Subcutaneous adipose tissue (tissue), 4 donors: ENCODE data around the gene PGP. TPM values are rescaled to one million over a fixed set of nuclear protein-coding genes. Genes with fewer than 3 reads are reported as not detected.

Source experiments
- CTCF ChIP-seq: fragments of 450-650 bp; IDR thresholded peaks from one replicate; pipeline ENCODE4 v1.5.1; 2016; ENCODE audit warnings: low read depth, mild to moderate bottlenecking, control low read depth, antibody characterized with exemption, moderate library complexity
- total RNA-seq, 4 donors: library from RNA; depleted of rRNA; stranded (reverse); fragments of >200 nt; gene quantifications; one replicate each; pipeline ENCODE4 v1.1.0, GENCODE V29; 2016

PGP gene
- total RNA-seq, 4 donors from 2014 or later: 7.7 to 21.1 (median 10.3) TPM

- no peak for TF ChIP-seq CTCF
Observed at GRCh38 chr16:2210009-2210332, 4.7 kb downstream of the PGP start.

DNA sequence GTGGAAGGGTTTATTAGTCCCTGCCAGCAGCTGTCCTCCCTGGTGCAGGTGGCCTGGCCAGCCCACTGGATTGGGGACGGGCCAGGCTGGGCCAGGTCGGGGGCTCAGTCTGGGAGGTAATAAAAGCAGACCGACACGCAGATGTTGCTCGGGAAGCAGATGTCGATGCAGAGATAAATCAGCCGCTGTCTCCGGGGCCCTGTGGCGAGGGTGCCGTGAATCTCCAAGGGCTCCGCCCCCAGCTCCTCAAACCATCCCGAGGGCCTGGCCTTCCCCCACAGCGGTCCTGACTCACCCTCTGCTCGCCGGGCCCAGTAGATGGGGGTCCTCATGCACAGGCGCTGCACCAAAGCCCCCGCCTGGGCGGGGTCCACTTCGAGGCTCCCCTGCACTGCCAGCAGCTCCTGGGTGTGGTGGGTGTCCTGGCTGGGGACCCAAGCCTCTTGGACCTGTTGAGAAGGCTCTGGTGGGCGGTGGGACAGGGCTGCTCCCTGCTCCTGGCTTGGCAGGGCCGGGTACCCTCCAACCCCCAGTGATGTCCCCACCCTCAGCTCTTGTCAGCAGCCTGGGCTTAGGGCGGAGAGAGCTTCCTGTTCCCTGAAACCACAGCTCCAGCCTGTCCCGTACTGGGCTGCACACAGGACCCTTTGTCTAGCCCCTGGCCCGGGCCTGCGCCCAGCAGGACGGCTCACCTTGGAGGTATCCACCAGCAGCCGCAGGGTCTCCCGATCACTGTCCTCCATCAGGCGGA lies 5.2 kb downstream of the PGP start:
- TF ChIP-seq CTCF: no peak

- TF ChIP-seq CTCF: no peak
Observed at GRCh38 chr16:2208772-2209171, 5.9 kb downstream of the PGP start.

- TF ChIP-seq CTCF: no peak
Observed at GRCh38 chr16:2208308-2208707, 6.3 kb downstream of the PGP start.

DNA sequence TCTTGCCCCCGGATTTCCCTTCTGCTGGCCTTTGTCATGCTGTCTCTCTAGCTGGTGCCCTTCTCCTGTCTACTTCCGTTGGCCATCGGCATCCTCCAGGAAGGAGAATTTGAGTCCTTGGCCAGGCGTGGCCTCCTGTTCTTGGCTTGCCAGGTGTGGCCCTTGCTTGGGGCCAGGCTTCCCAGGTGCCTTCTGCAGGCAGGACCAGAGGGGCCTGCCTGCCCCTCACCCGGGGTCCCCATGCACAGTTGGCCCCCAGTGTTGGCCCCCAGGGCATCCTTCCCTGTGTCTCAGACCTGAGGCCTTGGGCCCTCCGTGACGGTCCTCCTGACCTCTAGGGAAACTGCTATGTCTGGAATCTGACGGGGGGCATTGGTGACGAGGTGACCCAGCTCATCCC lies 6.8 kb downstream of the PGP start:
- TF ChIP-seq CTCF: no peak

DNA sequence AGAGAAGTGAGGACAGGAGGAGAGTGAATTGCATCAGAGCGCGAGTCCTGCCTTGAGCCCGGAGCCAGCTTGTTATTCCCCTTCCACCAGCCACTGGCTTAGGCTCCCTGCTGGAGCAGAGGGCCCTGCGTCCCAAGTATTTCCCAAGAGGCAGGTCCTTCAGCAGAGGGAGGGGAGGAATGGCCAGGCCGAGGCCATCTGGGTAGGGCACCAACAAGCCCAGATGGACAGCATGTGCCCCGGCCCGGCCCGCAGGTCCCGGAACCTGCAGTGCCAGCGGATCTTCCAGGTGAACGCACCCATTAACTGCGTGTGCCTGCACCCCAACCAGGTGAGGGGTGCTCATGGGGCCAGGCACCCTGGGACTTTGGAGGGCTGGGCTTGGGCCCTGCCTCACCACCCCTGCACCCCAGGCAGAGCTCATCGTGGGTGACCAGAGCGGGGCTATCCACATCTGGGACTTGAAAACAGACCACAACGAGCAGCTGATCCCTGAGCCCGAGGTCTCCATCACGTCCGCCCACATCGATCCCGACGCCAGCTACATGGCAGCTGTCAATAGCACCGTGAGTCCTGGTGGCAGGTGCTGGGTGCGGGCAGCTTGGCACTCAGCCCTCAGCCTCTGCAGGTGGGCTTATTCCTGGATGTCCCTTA lies 7.7 kb downstream of the PGP start:
- no peak for TF ChIP-seq CTCF

DNA sequence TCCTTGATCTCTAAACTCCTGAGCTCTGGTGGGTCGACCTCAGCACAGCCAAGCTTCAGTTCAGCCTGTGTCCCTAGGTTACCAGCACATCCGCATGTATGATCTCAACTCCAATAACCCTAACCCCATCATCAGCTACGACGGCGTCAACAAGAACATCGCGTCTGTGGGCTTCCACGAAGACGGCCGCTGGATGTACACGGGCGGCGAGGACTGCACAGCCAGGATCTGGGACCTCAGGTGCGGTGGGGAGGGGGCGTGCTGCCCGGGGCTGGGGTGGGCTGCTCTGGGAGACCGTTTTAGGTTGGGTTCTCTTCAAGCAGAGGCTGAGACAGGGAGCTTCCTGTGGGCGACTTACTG lies 8.2 kb downstream of the PGP start:
- no peak for TF ChIP-seq CTCF
